Mesendoderm (in vitro differentiated cells): ENCODE measurements around the gene TCAF1.
A peak's percentile ranks its signal among the peaks of the same experiment; 100 is the strongest.

Source experiments
- DNase-seq: peaks from one replicate; pipeline ENCODE4 v3.0.0; 2013
- H2AK5ac ChIP-seq: 2 replicates; pipeline ENCODE4 v1.6.1; 2013; ENCODE audit warnings: low read length, inconsistent platforms
- H2BK120ac ChIP-seq: 2 replicates; pipeline ENCODE4 v1.6.1; 2013; ENCODE audit warnings: low read depth, mild to moderate bottlenecking, low read length, moderate library complexity, mixed read lengths
- H2BK15ac ChIP-seq: replicated peaks from 2 replicates; pipeline ENCODE4 v1.6.1; 2013; ENCODE audit warnings: low read depth, mild to moderate bottlenecking, moderate library complexity
- H2BK5ac ChIP-seq: 2 replicates; pipeline ENCODE4 v1.6.1; 2013; ENCODE audit warnings: low read length, inconsistent platforms
- H3K18ac ChIP-seq: 2 replicates; pipeline ENCODE4 v1.6.1; 2013; ENCODE audit warnings: mild to moderate bottlenecking, low read length, mixed read lengths
- H3K23ac ChIP-seq: one replicate; pipeline ENCODE4 v1.6.1; 2013; ENCODE audit warnings: low read length
- H3K27ac ChIP-seq: 2 replicates; pipeline ENCODE4 v1.5.1; 2013; ENCODE audit warnings: low read depth, mild to moderate bottlenecking, inconsistent platforms, low read length, moderate library complexity
- H3K27me3 ChIP-seq: 2 replicates; pipeline ENCODE4 v1.6.1; 2013; ENCODE audit warnings: low read length, control low read depth, mild to moderate bottlenecking, inconsistent platforms; ENCODE audit not compliant: insufficient read depth, poor library complexity
- H3K36me3 ChIP-seq: 2 replicates; pipeline ENCODE4 v1.6.1; 2013; ENCODE audit warnings: low read length, inconsistent platforms; ENCODE audit not compliant: control insufficient read depth, insufficient read depth
- H3K4ac ChIP-seq: one replicate; pipeline ENCODE4 v1.6.1; 2013; ENCODE audit warnings: low read depth, mild to moderate bottlenecking, low read length, moderate library complexity
- H3K4me1 ChIP-seq: 2 replicates; pipeline ENCODE4 v1.6.1; 2013; ENCODE audit warnings: low read depth, low read length, inconsistent platforms; ENCODE audit not compliant: control insufficient read depth
- H3K4me2 ChIP-seq: 2 replicates; pipeline ENCODE4 v1.6.1; 2013; ENCODE audit warnings: low read length
- H3K4me3 ChIP-seq: 2 replicates; pipeline ENCODE4 v1.5.1; 2013; ENCODE audit warnings: mild to moderate bottlenecking, low read length
- H3K56ac ChIP-seq: one replicate; pipeline ENCODE4 v1.6.1; 2013; ENCODE audit warnings: low read length
- H3K79me1 ChIP-seq: 2 replicates; pipeline ENCODE4 v1.6.1; 2013; ENCODE audit warnings: low read length, inconsistent platforms
- H3K79me2 ChIP-seq: 2 replicates; pipeline ENCODE4 v1.6.1; 2013; ENCODE audit warnings: mild to moderate bottlenecking, low read length; ENCODE audit not compliant: control insufficient read depth, insufficient read depth
- H3K9ac ChIP-seq: 2 replicates; pipeline ENCODE4 v1.6.1; 2013; ENCODE audit warnings: low read length, inconsistent platforms
- H4K5ac ChIP-seq: one replicate; pipeline ENCODE4 v1.6.1; 2013; ENCODE audit warnings: low read length
- H4K8ac ChIP-seq: one replicate; pipeline ENCODE4 v1.6.1; 2013; ENCODE audit warnings: low read depth, mild to moderate bottlenecking, control low read depth, low read length, moderate library complexity
- WGBS: extraction: QIAGEN DNeasy Blood & Tissue Kit; methylation state at CpG from one replicate; pipeline ENCODE4 v1.1.7; 2013; ENCODE audit warnings: low lambda C conversion rate, missing lambda C conversion rate; ENCODE audit not compliant: insufficient coverage; ENCODE audit errors: extremely low coverage; 5-methylcytosine and 5-hydroxymethylcytosine counted together

Gene TCAF1

DNA sequence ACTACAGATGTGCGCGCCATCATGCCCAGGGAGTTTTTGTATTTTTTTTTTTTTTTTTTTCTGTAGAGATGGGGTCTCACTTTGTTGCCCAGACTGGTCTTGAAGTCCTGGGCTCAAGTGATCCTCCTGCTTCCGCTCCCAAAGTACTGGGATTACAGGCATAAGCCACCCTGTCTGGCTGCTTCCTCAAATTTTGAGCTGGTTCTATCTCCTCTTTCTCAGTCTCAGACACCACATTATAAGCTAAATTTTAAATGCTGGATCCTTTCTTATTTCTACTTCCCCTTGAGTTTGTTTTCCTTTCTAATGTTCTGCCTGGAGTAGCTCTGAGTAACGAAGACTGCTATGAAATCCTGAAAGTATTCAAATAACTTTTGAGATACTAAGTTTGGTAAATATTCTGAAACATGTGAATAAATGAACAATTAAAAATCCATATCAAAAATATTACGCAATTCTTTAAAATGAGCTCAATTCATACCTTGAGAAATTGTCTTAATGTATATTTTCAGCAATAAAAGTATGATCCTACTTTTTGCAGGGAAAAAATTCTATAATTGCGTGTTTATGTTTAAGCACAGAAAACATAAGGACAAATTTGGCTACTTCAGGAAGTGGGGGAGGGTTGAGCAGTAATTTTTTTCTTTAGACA, 15.0 kb downstream of the TCAF1 start:
- Histone ChIP-seq H2BK5ac (no peak overlapping the region), H3K4me3 (no peak overlapping the region), H3K79me1 (peaks cover 5% of the 10 kb centered on the region), H4K5ac (no peak overlapping the region), H3K4me1 (no peaks in the 10 kb centered on the region), H3K4ac (no peak overlapping the region), H3K27ac (no peak overlapping the region), H4K8ac (peak overlapping the region; percentile 17), H3K36me3 (no peaks in the 10 kb centered on the region), H3K27me3 (no peaks in the 10 kb centered on the region), H3K4me2 (no peak overlapping the region), H2BK15ac (no peak overlapping the region), H3K56ac (no peak overlapping the region), H3K18ac (no peak overlapping the region), H3K79me2 (peaks cover 9% of the 10 kb centered on the region), H3K9ac (no peak overlapping the region), H2AK5ac (no peak overlapping the region), H2BK120ac (no peak overlapping the region), H3K23ac (no peak overlapping the region)
- 100% methylated on average over 1 of the region's 6 CpGs for WGBS
- no peak for DNase-seq

DNA sequence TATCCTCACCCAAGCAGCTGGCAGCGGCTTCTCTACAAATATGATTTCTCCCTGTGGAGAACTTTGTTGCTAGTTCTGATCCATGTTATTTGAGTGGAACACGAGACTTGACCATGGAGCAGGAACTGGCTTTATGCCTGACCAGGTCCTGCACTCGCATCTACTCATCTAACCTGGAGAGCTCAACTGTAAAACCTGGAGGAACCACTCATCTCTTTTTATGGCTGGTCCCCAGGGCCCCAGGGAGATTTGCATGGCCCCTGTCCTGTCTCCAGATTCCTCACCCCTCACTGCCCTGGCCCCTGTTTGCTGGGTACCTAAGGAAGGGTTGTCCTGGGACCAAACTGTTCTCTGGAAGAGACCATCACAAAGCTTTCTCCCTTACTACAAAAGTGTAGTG, 16.0 kb downstream of the TCAF1 start:
- no peak for DNase-seq
- peaks cover 2% of the 10 kb centered on the region for H3K4me1 ChIP-seq
- H3K4ac ChIP-seq: no peak overlapping the region
- no peak overlapping the region for H2BK15ac ChIP-seq
- no peaks in the 10 kb centered on the region for H3K36me3 ChIP-seq
- H2AK5ac ChIP-seq: no peak overlapping the region
- no CpG with 5 or more reads among the region's 3 CpGs for WGBS
- no peak overlapping the region for H3K23ac ChIP-seq
- no peak overlapping the region for H3K4me2 ChIP-seq
- no peak overlapping the region for H2BK5ac ChIP-seq
- H3K9ac ChIP-seq: no peak overlapping the region
- H3K4me3 ChIP-seq: no peak overlapping the region
- no peak overlapping the region for H2BK120ac ChIP-seq
- H3K79me1 ChIP-seq: peaks cover 5% of the 10 kb centered on the region
- H3K79me2 ChIP-seq: peaks cover 7% of the 10 kb centered on the region
- no peak overlapping the region for H4K5ac ChIP-seq
- no peak overlapping the region for H3K56ac ChIP-seq
- H3K18ac ChIP-seq: peak overlapping the region; percentile 30
- H4K8ac ChIP-seq: peak overlapping the region; percentile 82
- H3K27me3 ChIP-seq: no peaks in the 10 kb centered on the region
- no peak overlapping the region for H3K27ac ChIP-seq

DNA sequence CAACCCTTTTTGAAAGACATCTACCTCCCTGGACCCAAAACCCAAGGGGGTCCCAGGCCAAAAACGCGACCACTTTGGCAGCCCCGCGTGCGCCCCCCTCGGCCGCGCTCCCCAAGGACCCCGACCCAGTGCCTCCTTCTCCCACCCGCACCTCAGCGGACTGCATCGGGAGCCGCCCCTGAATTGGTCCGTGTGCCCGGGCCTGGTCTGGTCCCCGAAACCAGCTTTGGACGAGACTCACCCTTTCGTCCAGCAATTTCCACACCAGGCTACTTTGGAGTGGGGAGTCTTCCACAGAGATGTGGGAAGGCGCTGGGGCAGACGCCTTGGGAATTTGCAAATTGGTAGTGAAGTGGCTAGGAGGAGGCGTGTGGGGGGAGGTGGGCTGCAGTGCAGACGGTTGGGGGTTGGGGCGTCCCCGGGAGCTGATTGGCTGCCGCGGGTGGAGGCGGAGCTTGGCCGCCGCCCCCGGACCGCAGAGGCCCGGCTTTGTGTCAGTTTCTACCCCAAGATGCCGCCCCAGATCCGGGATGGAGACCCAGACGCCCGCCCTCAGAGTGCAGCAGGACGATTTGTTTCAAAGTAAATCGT, 16.9 kb downstream of the TCAF1 start:
- Histone ChIP-seq H3K27ac (no peak overlapping the region), H2BK120ac (no peak overlapping the region), H3K56ac (peak overlapping the region; percentile 91), H3K4me2 (peak overlapping the region; percentile 72), H3K27me3 (no peaks in the 10 kb centered on the region), H3K36me3 (no peaks in the 10 kb centered on the region), H4K8ac (no peak overlapping the region), H4K5ac (no peak overlapping the region), H3K18ac (peak overlapping the region; percentile 54), H3K79me2 (peaks cover 4% of the 10 kb centered on the region), H3K4ac (no peak overlapping the region), H2BK15ac (no peak overlapping the region), H3K79me1 (peaks cover 5% of the 10 kb centered on the region), H3K9ac (peak overlapping the region; percentile 88), H2AK5ac (no peak overlapping the region), H3K4me1 (peaks cover 2% of the 10 kb centered on the region), H3K23ac (no peak overlapping the region), H3K4me3 (peak overlapping the region; percentile 72), H2BK5ac (no peak overlapping the region)
- peak; percentile 87 for DNase-seq
- WGBS: no CpG with 5 or more reads among the region's 38 CpGs

DNA sequence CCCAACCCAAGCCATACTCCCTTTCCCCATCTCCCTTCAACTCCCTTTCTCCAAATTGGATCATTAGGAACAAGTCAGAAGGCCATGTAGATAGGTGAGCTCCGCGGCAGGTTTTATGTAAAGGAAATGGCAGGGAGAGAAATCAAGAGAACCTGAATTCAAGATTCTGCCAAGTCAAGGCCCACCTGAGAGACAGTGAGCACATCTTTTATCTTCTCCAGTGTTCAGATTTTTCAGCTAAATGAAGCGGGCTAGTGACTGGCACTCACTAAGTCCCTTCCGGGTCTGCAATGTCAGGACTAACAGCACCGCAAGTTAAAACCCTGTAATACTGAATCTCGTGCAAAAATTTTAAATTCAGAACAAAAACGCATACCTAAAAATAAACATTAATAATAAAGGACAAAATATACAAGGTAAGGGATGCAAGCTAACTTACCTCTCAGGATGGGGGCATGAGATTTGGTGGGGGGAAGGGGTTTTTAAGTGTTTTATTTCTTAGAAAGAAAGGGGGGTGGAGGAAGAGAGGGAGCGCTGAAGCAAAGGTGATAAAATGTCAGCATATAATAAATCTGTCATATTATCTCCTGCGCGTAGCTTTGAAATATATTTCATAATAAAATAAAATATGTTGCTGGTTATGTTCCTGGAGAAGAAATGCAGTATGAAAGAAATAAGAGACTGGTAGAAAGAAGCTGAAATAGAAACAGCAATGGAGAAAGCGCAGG, 17.6 kb downstream of the TCAF1 start:
- H3K4me1 ChIP-seq: peaks cover 2% of the 10 kb centered on the region
- H3K23ac ChIP-seq: no peak overlapping the region
- peak overlapping the region; percentile 72 for H3K4me2 ChIP-seq
- H3K27me3 ChIP-seq: no peaks in the 10 kb centered on the region
- no peak overlapping the region for H3K27ac ChIP-seq
- no peak overlapping the region for H4K8ac ChIP-seq
- no peak overlapping the region for H4K5ac ChIP-seq
- peak overlapping the region; percentile 54 for H3K18ac ChIP-seq
- H2BK5ac ChIP-seq: no peak overlapping the region
- no peak overlapping the region for H3K4ac ChIP-seq
- DNase-seq: no peak
- H3K56ac ChIP-seq: peak overlapping the region; percentile 91
- no peak overlapping the region for H2BK120ac ChIP-seq
- H3K36me3 ChIP-seq: no peaks in the 10 kb centered on the region
- H2BK15ac ChIP-seq: no peak overlapping the region
- H3K9ac ChIP-seq: peak overlapping the region; percentile 88
- WGBS: no CpG with 5 or more reads among the region's 11 CpGs
- peak overlapping the region; percentile 72 for H3K4me3 ChIP-seq
- H3K79me1 ChIP-seq: peaks cover 6% of the 10 kb centered on the region
- peaks cover under 1% of the 10 kb centered on the region for H3K79me2 ChIP-seq
- no peak overlapping the region for H2AK5ac ChIP-seq

DNA sequence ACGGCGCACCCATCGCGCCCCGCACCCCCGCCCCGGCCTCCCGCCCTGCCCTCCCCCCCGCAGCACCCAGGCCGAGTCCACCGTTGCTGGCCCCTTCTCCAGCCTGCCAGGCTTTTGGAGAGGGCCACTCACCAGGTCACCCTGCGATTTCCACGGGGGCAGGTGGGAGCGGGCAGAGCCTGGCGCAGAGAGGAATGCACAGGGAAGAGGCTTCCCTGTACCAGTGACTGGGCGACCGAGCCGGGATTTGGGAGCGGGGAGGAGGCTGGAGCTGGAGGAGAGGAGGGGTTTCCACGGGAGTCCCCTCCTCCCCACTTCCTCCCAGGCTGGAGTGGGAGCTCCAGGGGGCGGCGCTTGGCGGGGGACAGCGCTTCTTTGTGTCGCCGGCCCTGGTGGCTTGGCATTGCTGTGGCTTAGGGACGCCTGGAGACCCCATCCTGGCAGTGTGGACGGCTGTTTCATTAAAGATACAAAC, 19.3 kb downstream of the TCAF1 start:
- Histone ChIP-seq H2BK120ac (no peak overlapping the region), H3K79me1 (peaks cover 4% of the 10 kb centered on the region), H2AK5ac (no peak overlapping the region), H3K27me3 (no peaks in the 10 kb centered on the region), H3K4me2 (peak overlapping the region; percentile 64), H3K9ac (peak overlapping the region; percentile 84), H3K4ac (no peak overlapping the region), H3K4me1 (peaks cover 2% of the 10 kb centered on the region), H3K56ac (peak overlapping the region; percentile 90), H3K23ac (no peak overlapping the region), H3K27ac (no peak overlapping the region), H3K18ac (peak overlapping the region; percentile 60), H4K5ac (no peak overlapping the region), H4K8ac (no peak overlapping the region), H2BK15ac (no peak overlapping the region), H3K4me3 (peak overlapping the region; percentile 70), H2BK5ac (no peak overlapping the region), H3K36me3 (no peaks in the 10 kb centered on the region), H3K79me2 (no peaks in the 10 kb centered on the region)
- peak; percentile 84 for DNase-seq
- no CpG with 5 or more reads among the region's 28 CpGs for WGBS
